HepG2 (cell line): ENCODE results near the gene C20orf96. TPM values are rescaled to one million over a fixed set of nuclear protein-coding genes. Genes with fewer than 3 reads are reported as not detected.

Experiments
- AGO2 ChIP-seq: fragments of 200-400 bp; formaldehyde crosslinking; optimal IDR thresholded peaks from 2 replicates; pipeline ENCODE3; 2017; ENCODE audit warnings: mild to moderate bottlenecking, low read depth, low read length, moderate library complexity
- CEBPB ChIP-seq: IDR thresholded peaks from 2 replicates; pipeline ENCODE4 v1.6.1; 2011; ENCODE audit warnings: low read depth, low read length, improper control_type of control experiment, borderline replicate concordance
- CREB3 ChIP-seq: sonication (generic); formaldehyde crosslinking; IDR thresholded peaks from 2 replicates; pipeline ENCODE4 v1.5.0; 2020; ENCODE audit warnings: missing genetic modification reagents
- DDIT3 ChIP-seq: sonication (generic); formaldehyde crosslinking; IDR thresholded peaks from 2 replicates; pipeline ENCODE4 v1.4.0; 2020; ENCODE audit warnings: mild to moderate bottlenecking, missing genetic modification reagents
- FOXO1 ChIP-seq: sonication (generic); formaldehyde crosslinking; IDR thresholded peaks from 2 replicates; pipeline ENCODE4 v1.4.0; 2020; ENCODE audit warnings: missing genetic modification reagents
- GTF2F1 ChIP-seq: fragments of 150-350 bp; IDR thresholded peaks from 2 replicates; pipeline ENCODE4 v1.6.1; 2014; ENCODE audit warnings: low read length
- HNF1B ChIP-seq: sonication (generic); formaldehyde crosslinking; IDR thresholded peaks from 2 replicates; pipeline ENCODE4 v1.5.1; 2020; ENCODE audit warnings: mild to moderate bottlenecking, moderate library complexity, missing genetic modification reagents
- IRF9 ChIP-seq: sonication (generic); formaldehyde crosslinking; IDR thresholded peaks from 2 replicates; pipeline ENCODE4 v1.8.0; 2022; ENCODE audit warnings: missing genetic modification reagents, mild to moderate bottlenecking, borderline replicate concordance
- IRX3 ChIP-seq: sonication (generic); formaldehyde crosslinking; IDR thresholded peaks from 2 replicates; pipeline ENCODE4 v1.8.1; 2023; ENCODE audit warnings: mild to moderate bottlenecking, low read depth, missing genetic modification reagents, borderline replicate concordance
- LBX2 ChIP-seq: sonication (generic); formaldehyde crosslinking; IDR thresholded peaks from 2 replicates; pipeline ENCODE4 v1.5.0; 2020; ENCODE audit warnings: missing genetic modification reagents, mild to moderate bottlenecking, borderline replicate concordance
- MTF2 ChIP-seq: sonication (generic); formaldehyde crosslinking; IDR thresholded peaks from 2 replicates; pipeline ENCODE4 v1.5.0; 2020; ENCODE audit warnings: missing genetic modification reagents, borderline replicate concordance
- NCOA5 ChIP-seq: sonication (generic); formaldehyde crosslinking; IDR thresholded peaks from 2 replicates; pipeline ENCODE4 v1.4.0; 2020; ENCODE audit warnings: missing genetic modification reagents
- NRL ChIP-seq: sonication (generic); formaldehyde crosslinking; IDR thresholded peaks from 2 replicates; pipeline ENCODE4 v1.5.0; 2020; ENCODE audit warnings: missing genetic modification reagents, mild to moderate bottlenecking, moderate library complexity, borderline replicate concordance
- PAX8 ChIP-seq: sonication (generic); formaldehyde crosslinking; IDR thresholded peaks from 2 replicates; pipeline ENCODE4 v1.8.0; 2022; ENCODE audit warnings: mild to moderate bottlenecking, missing genetic modification reagents, borderline replicate concordance
- SIN3B ChIP-seq: fragments of 150-350 bp; IDR thresholded peaks from 2 replicates; pipeline ENCODE4 v1.6.1; 2014; ENCODE audit warnings: low read length
- SP140L ChIP-seq: sonication (generic); formaldehyde crosslinking; IDR thresholded peaks from 2 replicates; pipeline ENCODE4 v1.4.0; 2020; ENCODE audit warnings: missing genetic modification reagents, borderline replicate concordance
- SP2 ChIP-seq: sonication (generic); formaldehyde crosslinking; IDR thresholded peaks from 2 replicates; pipeline ENCODE4 v1.5.1; 2020; ENCODE audit warnings: mild to moderate bottlenecking, missing genetic modification reagents
- ZMYM4 ChIP-seq: sonication (generic); formaldehyde crosslinking; IDR thresholded peaks from 2 replicates; pipeline ENCODE4 v1.8.1; 2023; ENCODE audit warnings: mild to moderate bottlenecking, missing genetic modification reagents
- ZNF530 ChIP-seq: sonication (generic); formaldehyde crosslinking; IDR thresholded peaks from 2 replicates; pipeline ENCODE4 v1.5.0; 2020; ENCODE audit warnings: low read depth, mild to moderate bottlenecking, missing genetic modification reagents
- ZNF549 ChIP-seq: sonication (generic); formaldehyde crosslinking; IDR thresholded peaks from 2 replicates; pipeline ENCODE4 v1.5.0; 2020; ENCODE audit warnings: missing genetic modification reagents
- ZNF558 ChIP-seq: sonication (generic); formaldehyde crosslinking; IDR thresholded peaks from 2 replicates; pipeline ENCODE4 v1.9.0; 2022; ENCODE audit warnings: mild to moderate bottlenecking, missing genetic modification reagents, borderline replicate concordance
- ZNF570 ChIP-seq: sonication (generic); formaldehyde crosslinking; IDR thresholded peaks from 2 replicates; pipeline ENCODE4 v1.4.0; 2020; ENCODE audit warnings: mild to moderate bottlenecking, missing genetic modification reagents, borderline replicate concordance
- ZNF749 ChIP-seq: sonication (generic); formaldehyde crosslinking; IDR thresholded peaks from 2 replicates; pipeline ENCODE4 v1.8.0; 2022; ENCODE audit warnings: mild to moderate bottlenecking, missing genetic modification reagents, moderate library complexity, borderline replicate concordance
- polyA plus RNA-seq, 8 experiments: library from polyadenylated mRNA; depleted of rRNA in 3 of 8; stranded (reverse) in 7 of 8; unstranded in 1 of 8; fragments of >200 nt; fragmentation: Illumina TruSeq in 4 of 8; extraction: Trizol in 4 of 8; gene quantifications; 2 replicates each; pipeline versions ENCODE4 v1.2.1 to v1.2.3, GENCODE V29; 2011 to 2016; ENCODE audit warnings: low read depth in 4 of 8, missing spikeins in 1 of 8, mixed read lengths in 1 of 8; ENCODE audit not compliant: insufficient read depth in 1 of 8
- total RNA-seq, 5 experiments: library from RNA; depleted of rRNA; stranded (reverse); fragments of >200 nt; fragmentation: Illumina TruSeq; extraction: Trizol; gene quantifications; 2 replicates each; pipeline ENCODE4 v1.2.3, GENCODE V29; 2016; ENCODE audit warnings: low read depth in 1 of 5
- TF ChIP-seq, protein P1 (sequence below): sonication (generic); formaldehyde crosslinking; IDR thresholded peaks from 2 replicates; pipeline ENCODE4 v1.5.0; 2020; ENCODE audit warnings: missing genetic modification reagents

Gene C20orf96
- total and polyA plus RNA-seq, 2 of the 13 experiments (the other 11 are each of a cell fraction or from before 2014, with no cell fraction given), result 3.8 to 20.6 TPM

DNA sequence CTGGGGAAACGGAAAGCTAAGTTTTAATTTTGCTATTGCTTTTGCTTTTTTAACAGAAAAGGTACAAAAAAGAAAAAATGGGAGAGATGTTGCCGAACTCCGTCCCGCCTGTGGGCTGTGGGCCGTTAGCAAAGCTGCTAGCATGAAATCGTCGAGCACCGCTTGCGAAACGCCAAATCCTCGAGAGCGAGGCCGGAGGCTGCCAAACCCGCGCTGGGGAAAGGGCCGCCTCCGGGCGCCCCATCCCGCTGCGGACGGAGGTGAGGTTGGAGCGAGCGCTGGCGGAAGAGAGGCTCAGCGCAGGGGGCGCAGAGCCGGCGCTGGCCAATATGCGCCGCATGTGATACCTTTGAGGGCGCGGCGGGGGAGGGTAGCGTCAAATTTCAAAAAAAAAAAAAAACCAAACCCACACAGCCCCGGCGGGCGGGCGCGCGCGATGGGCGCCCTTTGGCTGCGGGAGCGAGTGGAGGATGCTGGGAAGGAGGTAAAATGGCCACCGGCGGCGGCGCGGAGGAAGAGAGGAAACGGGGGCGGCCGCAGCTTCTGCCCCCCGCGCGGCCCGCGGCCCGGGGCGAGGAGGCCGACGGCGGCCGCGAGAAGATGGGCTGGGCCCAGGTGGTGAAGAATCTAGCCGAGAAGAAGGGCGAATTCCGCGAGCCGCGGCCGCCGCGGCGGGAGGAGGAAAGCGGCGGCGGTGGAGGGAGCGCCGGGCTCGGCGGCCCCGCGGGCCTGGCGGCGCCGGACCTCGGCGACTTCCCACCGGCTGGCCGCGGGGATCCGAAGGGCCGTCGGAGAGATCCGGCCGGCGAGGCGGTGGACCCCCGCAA is 6.8 kb upstream of the C20orf96 start, which contains the start of gene ZCCHC3 (continued):
- TF ChIP-seq IRF9 (CRISPR knock-in tag), result peak; percentile 97
- TF ChIP-seq ZNF530, result no peak; the same call in 1 of the 2 replicates
- TF ChIP-seq ZNF549 (CRISPR knock-in tag), result no peak
- peak; percentile 91; the same call in 1 of the 2 replicates for TF ChIP-seq CREB3 (CRISPR knock-in tag)
- TF ChIP-seq, protein P1, sequence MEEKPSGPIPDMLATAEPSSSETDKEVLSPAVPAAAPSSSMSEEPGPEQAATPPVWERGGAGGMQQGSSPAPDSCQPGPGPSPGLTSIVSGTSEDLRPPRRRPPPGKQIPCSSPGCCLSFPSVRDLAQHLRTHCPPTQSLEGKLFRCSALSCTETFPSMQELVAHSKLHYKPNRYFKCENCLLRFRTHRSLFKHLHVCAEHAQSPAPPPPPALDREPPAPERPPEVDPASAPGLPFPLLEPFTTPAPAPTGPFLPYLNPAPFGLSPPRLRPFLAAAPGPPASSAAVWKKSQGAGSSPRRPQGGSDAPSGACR (CRISPR knock-in tag), result no peak; the same call in 1 of the 2 replicates
- peak; percentile 90 for TF ChIP-seq AGO2
- peak; percentile 99; the same call in 1 of the 2 replicates for TF ChIP-seq SP140L (CRISPR knock-in tag)
- TF ChIP-seq LBX2 (CRISPR knock-in tag), result peak; percentile 84; the same call in 1 of the 2 replicates
- TF ChIP-seq MTF2, result no peak; the same call in none of the 2 replicates
- no peak for TF ChIP-seq PAX8 (CRISPR knock-in tag)
- TF ChIP-seq ZNF749 (CRISPR knock-in tag), result peak; percentile 90; the same call in 1 of the 2 replicates
- TF ChIP-seq NRL (CRISPR knock-in tag), result peak; percentile 100
- TF ChIP-seq IRX3 (CRISPR knock-in tag), result 0 out of 2 replicates have a peak, but pooled peaks have one; percentile 56
- TF ChIP-seq ZMYM4, result peak; percentile 95
- TF ChIP-seq CEBPB, result peak; percentile 99
- peak; percentile 18 for TF ChIP-seq SIN3B
- TF ChIP-seq ZNF570 (CRISPR knock-in tag), result no peak; the same call in 1 of the 2 replicates
- TF ChIP-seq ZNF558 (CRISPR knock-in tag), result peak; percentile 98; the same call in 1 of the 2 replicates
- peak; percentile 53; the same call in 1 of the 2 replicates for TF ChIP-seq NCOA5 (CRISPR knock-in tag)
- TF ChIP-seq GTF2F1, result no peak
- TF ChIP-seq FOXO1, result peak; percentile 81
- peak; percentile 57; the same call in 1 of the 2 replicates for TF ChIP-seq SP2
- peak; percentile 99 for TF ChIP-seq HNF1B (CRISPR knock-in tag)
- TF ChIP-seq DDIT3 (CRISPR knock-in tag), result peak; percentile 43; the same call in 1 of the 2 replicates
